Measurements from ENCODE around the gene TTC39C.

GRCh38 chr18:24049142-24049541 lies 34.6 kb downstream of the TTC39C start:
- TF ChIP-seq CTCF (IDR thresholded peaks at IDR 0.05) (no peak), POLR2A (IDR thresholded peaks at IDR 0.05) (no peak)
